H9 (cell line): ENCODE results near the gene TEF. TPM values are rescaled to one million over a fixed set of nuclear protein-coding genes. Genes with fewer than 3 reads are reported as not detected.
A peak's percentile ranks its signal among the peaks of the same experiment; 100 is the strongest.

Experiments used
- DNase-seq: peaks from one replicate; pipeline ENCODE4 v3.0.0-alpha.2; 2017
- H2AFZ ChIP-seq: one replicate; pipeline ENCODE4 v1.6.1; 2013; ENCODE audit warnings: mild to moderate bottlenecking, low read length, control low read depth, moderate library complexity
- H2AK5ac ChIP-seq: 2 replicates; pipeline ENCODE4 v1.6.1; 2013; ENCODE audit warnings: low read length, control low read depth, mixed read lengths; ENCODE audit not compliant: insufficient read length
- H2BK120ac ChIP-seq: one replicate; pipeline ENCODE4 v1.6.1; 2013; ENCODE audit warnings: low read depth, mild to moderate bottlenecking, low read length, control low read depth, inconsistent platforms; ENCODE audit not compliant: poor library complexity, severe bottlenecking
- H2BK12ac ChIP-seq: 2 replicates; pipeline ENCODE4 v1.6.1; 2013; ENCODE audit warnings: low read length, control low read depth, mixed read lengths, low read depth; ENCODE audit not compliant: insufficient read length
- H2BK15ac ChIP-seq: 2 replicates; pipeline ENCODE4 v1.6.1; 2013; ENCODE audit warnings: low read depth, low read length, control low read depth
- H2BK20ac ChIP-seq: one replicate; pipeline ENCODE4 v1.6.1; 2013; ENCODE audit warnings: low read depth, mild to moderate bottlenecking, low read length, control low read depth, inconsistent platforms; ENCODE audit not compliant: poor library complexity, severe bottlenecking
- H2BK5ac ChIP-seq: 2 replicates; pipeline ENCODE4 v1.6.1; 2013; ENCODE audit warnings: low read length, control low read depth, mixed read lengths; ENCODE audit not compliant: insufficient read length
- H3K14ac ChIP-seq: 2 replicates; pipeline ENCODE4 v1.6.1; 2013; ENCODE audit warnings: low read length, control low read depth; ENCODE audit not compliant: insufficient read depth
- H3K18ac ChIP-seq: 2 replicates; pipeline ENCODE4 v1.6.1; 2013; ENCODE audit warnings: low read depth, mild to moderate bottlenecking, mixed read lengths, low read length, control low read depth; ENCODE audit not compliant: insufficient read length
- H3K23ac ChIP-seq: 2 replicates; pipeline ENCODE4 v1.6.1; 2013; ENCODE audit warnings: low read length, control low read depth, mixed read lengths, low read depth; ENCODE audit not compliant: insufficient read length
- H3K23me2 ChIP-seq: 2 replicates; pipeline ENCODE4 v1.6.1; 2013; ENCODE audit warnings: low read depth, mild to moderate bottlenecking, mixed read lengths, low read length, control low read depth; ENCODE audit not compliant: insufficient read length, poor library complexity, severe bottlenecking
- H3K27ac ChIP-seq: 2 replicates; pipeline ENCODE4 v1.5.1; 2013; ENCODE audit warnings: low read length, control low read depth, mixed read lengths, low read depth; ENCODE audit not compliant: insufficient read length
- H3K27me3 ChIP-seq: 2 replicates; pipeline ENCODE4 v1.6.1; 2013; ENCODE audit warnings: low read length, control low read depth, inconsistent platforms; ENCODE audit not compliant: insufficient read depth
- H3K4ac ChIP-seq: 2 replicates; pipeline ENCODE4 v1.6.1; 2013; ENCODE audit warnings: low read depth, mild to moderate bottlenecking, control low read depth, inconsistent platforms, low read length, moderate library complexity
- H3K4me1 ChIP-seq: 2 replicates; pipeline ENCODE4 v1.6.1; 2013; ENCODE audit warnings: low read length, control low read depth, inconsistent platforms; ENCODE audit not compliant: insufficient read depth
- H3K4me2 ChIP-seq: 2 replicates; pipeline ENCODE4 v1.6.1; 2013; ENCODE audit warnings: low read length, control low read depth, mixed read lengths; ENCODE audit not compliant: insufficient read length, insufficient read depth
- H3K56ac ChIP-seq: 2 replicates; pipeline ENCODE4 v1.6.1; 2013; ENCODE audit warnings: low read depth, mild to moderate bottlenecking, mixed read lengths, low read length, control low read depth; ENCODE audit not compliant: insufficient read length
- H3K79me1 ChIP-seq: 2 replicates; pipeline ENCODE4 v1.6.1; 2013; ENCODE audit warnings: low read depth, mild to moderate bottlenecking, moderate library complexity, low read length, control low read depth, inconsistent platforms; ENCODE audit not compliant: insufficient read depth, poor library complexity, severe bottlenecking
- H3K79me2 ChIP-seq: 2 replicates; pipeline ENCODE4 v1.6.1; 2013; ENCODE audit warnings: low read length, control low read depth, inconsistent platforms; ENCODE audit not compliant: insufficient read depth
- H3K9ac ChIP-seq: 2 replicates; pipeline ENCODE4 v1.6.1; 2013; ENCODE audit warnings: low read length, control low read depth, mixed read lengths; ENCODE audit not compliant: insufficient read length; ENCODE audit errors: extremely low read depth
- H3K9me3 ChIP-seq: one replicate; pipeline ENCODE4 v1.6.1; 2013; ENCODE audit warnings: low read depth, low read length, inconsistent platforms; ENCODE audit not compliant: control insufficient read depth
- H3T11ph ChIP-seq: one replicate; pipeline ENCODE4 v1.6.1; 2013; ENCODE audit warnings: mild to moderate bottlenecking, low read length, control low read depth, inconsistent platforms
- H4K20me1 ChIP-seq: one replicate; pipeline ENCODE4 v1.6.1; 2013; ENCODE audit not compliant: control insufficient read depth, insufficient read length, insufficient read depth
- H4K5ac ChIP-seq: 2 replicates; pipeline ENCODE4 v1.6.1; 2013; ENCODE audit warnings: low read depth, mild to moderate bottlenecking, mixed read lengths, low read length, control low read depth; ENCODE audit not compliant: insufficient read length
- H4K8ac ChIP-seq: replicated peaks from 2 replicates; pipeline ENCODE4 v1.6.1; 2013; ENCODE audit warnings: low read length, control low read depth, mixed read lengths, low read depth; ENCODE audit not compliant: insufficient read length
- H4K91ac ChIP-seq: 2 replicates; pipeline ENCODE4 v1.6.1; 2013; ENCODE audit warnings: low read depth, mild to moderate bottlenecking, moderate library complexity, mixed read lengths, low read length, control low read depth; ENCODE audit not compliant: insufficient read length
- H3K27ac Mint-ChIP-seq, 3 experiments: 2 replicates in 2 of 3; 3 replicates in 1 of 3; pipeline ENCODE4 v1.8.0; 2020 to 2021; ENCODE audit warnings: mixed read lengths in 3 of 3, mild to moderate bottlenecking in 1 of 3, moderate library complexity in 1 of 3
- H3K27me3 Mint-ChIP-seq: 2 replicates; pipeline ENCODE4 v1.8.0; 2021; ENCODE audit warnings: low read depth, mild to moderate bottlenecking, moderate library complexity, mixed read lengths
- H3K36me3 Mint-ChIP-seq, 3 experiments: 2 replicates in 2 of 3; 3 replicates in 1 of 3; pipeline ENCODE4 v1.8.0; 2020 to 2021; ENCODE audit warnings: low read depth in 3 of 3, mixed read lengths in 3 of 3; ENCODE audit not compliant: insufficient read depth in 1 of 3
- H3K4me1 Mint-ChIP-seq, 2 experiments: 2 replicates each; pipeline ENCODE4 v1.8.0; 2020; ENCODE audit warnings: mixed read lengths in 2 of 2
- H3K4me3 Mint-ChIP-seq, 2 experiments: 2 replicates in 1 of 2; 3 replicates in 1 of 2; pipeline ENCODE4 v1.8.0; 2020 to 2021; ENCODE audit warnings: mild to moderate bottlenecking in 2 of 2, mixed read lengths in 2 of 2, moderate library complexity in 1 of 2
- H3K9me3 Mint-ChIP-seq, 2 experiments: 2 replicates in 1 of 2; 3 replicates in 1 of 2; pipeline ENCODE4 v1.8.0; 2020; ENCODE audit warnings: mild to moderate bottlenecking in 2 of 2, mixed read lengths in 2 of 2, moderate library complexity in 1 of 2
- CTCF ChIP-seq: fragments of 200-600 bp; sonication (generic); conservative IDR thresholded peaks from 3 replicates; pipeline ENCODE4 v1.8.0; 2021; ENCODE audit warnings: antibody characterized with exemption, mild to moderate bottlenecking
- WGBS: extraction: QIAGEN DNeasy Blood & Tissue Kit; methylation state at CpG from one replicate; pipeline ENCODE4 v1.1.7; 2013; ENCODE audit warnings: missing lambda C conversion rate, low lambda C conversion rate, mixed read lengths; ENCODE audit not compliant: insufficient read length; ENCODE audit errors: extremely low coverage; 5-methylcytosine and 5-hydroxymethylcytosine counted together
- total RNA-seq: library from RNA; stranded (reverse); gene quantifications from 2 replicates; pipeline ENCODE4 v1.2.1, GENCODE V29; 2021

The TEF gene
- total RNA-seq, 1 experiment from 2014 or later: 17.9 TPM

- Histone ChIP-seq H3K9ac (no peak overlapping the region), H4K8ac (no peak overlapping the region), H2BK15ac (no peak overlapping the region), H2AK5ac (no peak overlapping the region), H3K18ac (no peak overlapping the region), H3K9me3 (no peaks in the 10 kb centered on the region), H2BK20ac (no peak overlapping the region), H3K27me3 (no peaks in the 10 kb centered on the region), H4K5ac (no peak overlapping the region), H2BK12ac (no peak overlapping the region), H3K79me2 (no peaks in the 10 kb centered on the region), H3K23ac (no peak overlapping the region), H3K56ac (no peak overlapping the region), H2AFZ (no peak overlapping the region), H3K4ac (no peak overlapping the region), H3T11ph (no peak overlapping the region), H2BK5ac (no peak overlapping the region), H4K91ac (no peak overlapping the region), H3K79me1 (no peaks in the 10 kb centered on the region), H4K20me1 (no peaks in the 10 kb centered on the region), H2BK120ac (no peak overlapping the region), H3K4me1 (peaks cover 5% of the 10 kb centered on the region; the same call in 1 of the 2 replicates), H3K4me2 (no peak overlapping the region), H3K14ac (no peak overlapping the region), H3K27ac (no peak overlapping the region), H3K23me2 (no peaks in the 10 kb centered on the region)
- peaks cover 9% of the 10 kb centered on the region; the same call in 1 of the 2 replicates for H3K27me3 Mint-ChIP-seq
- H3K36me3 Mint-ChIP-seq: peaks cover 0 to 6% (median 0%) of the 10 kb centered on the region in 3 experiments; a peak in 1 of 7 replicates
- WGBS: no CpG with 5 or more reads among the region's 6 CpGs
- peak overlapping the region in 1 of 3 experiments; percentile 86; a peak in 2 of 7 replicates for H3K27ac Mint-ChIP-seq
- TF ChIP-seq CTCF: no peak
- no peaks in the 10 kb centered on the region for H3K9me3 Mint-ChIP-seq
- no peak for DNase-seq
- peaks cover 27 to 42% of the 10 kb centered on the region in 2 experiments for H3K4me1 Mint-ChIP-seq
- H3K4me3 Mint-ChIP-seq: peak overlapping the region in 1 of 2 experiments; percentile 53; a peak in 2 of 5 replicates
These were observed 17.5 kb upstream of the TEF start for GRCh38 chr22:41364233-41364632.
